K562 (cell line): ENCODE results near the gene CCDC178. TPM values are rescaled to one million over a fixed set of nuclear protein-coding genes. Genes with fewer than 3 reads are reported as not detected.

ENCODE experiments used
- KAT7 ChIP-seq: sonication (generic); formaldehyde crosslinking; IDR thresholded peaks from 2 replicates; pipeline ENCODE4 v1.8.0; 2022; ENCODE audit warnings: missing genetic modification reagents, mild to moderate bottlenecking, borderline replicate concordance
- KLF10 ChIP-seq: fragments of 250-450 bp; sonication (Bioruptor Pico); IDR thresholded peaks from 2 replicates; pipeline ENCODE4 v1.6.1; 2021; ENCODE audit warnings: matching md5 sums
- NFIX ChIP-seq: fragments of 250-450 bp; sonication (Bioruptor Pico); IDR thresholded peaks from 2 replicates; pipeline ENCODE4 v1.4.0; 2020; ENCODE audit warnings: low read depth, mild to moderate bottlenecking, moderate library complexity
- PKNOX1 ChIP-seq: fragments of 450-650 bp; IDR thresholded peaks from 2 replicates; pipeline ENCODE4 v1.6.1; 2016
- RBBP5 ChIP-seq: fragments of 200-600 bp; sonication (generic); IDR thresholded peaks from 2 replicates; pipeline ENCODE4 v1.6.1; 2012; ENCODE audit warnings: borderline replicate concordance, mild to moderate bottlenecking, low read length, control low read depth, inconsistent platforms; ENCODE audit not compliant: insufficient read depth, poor library complexity, severe bottlenecking
- STAT6 ChIP-seq: sonication (generic); formaldehyde crosslinking; IDR thresholded peaks from 2 replicates; pipeline ENCODE4 v1.8.1; 2023; ENCODE audit warnings: mild to moderate bottlenecking, missing genetic modification reagents
- XRCC4 ChIP-seq: IDR thresholded peaks from one replicate; pipeline ENCODE4 v1.6.1; 2011; ENCODE audit not compliant: insufficient read depth, insufficient read length; ENCODE audit errors: extremely low read depth
- ZNF146 ChIP-seq: IDR thresholded peaks from one replicate; pipeline ENCODE4 v1.6.1; 2018; ENCODE audit warnings: missing compliant biosample characterization; ENCODE audit not compliant: unreplicated experiment
- ZNF41 ChIP-seq: fragments of 250-450 bp; sonication (Bioruptor Pico); conservative IDR thresholded peaks from 2 replicates; pipeline ENCODE4 v1.4.0; 2020; ENCODE audit warnings: mild to moderate bottlenecking
- polyA plus RNA-seq, 8 experiments: library from polyadenylated mRNA; depleted of rRNA in 4 of 8; stranded (reverse) in 5 of 8; unstranded in 3 of 8; fragments of >200 nt; fragmentation: Nextera tagmentation in 2 of 8; fragmentation: Illumina TruSeq in 1 of 8; extraction: Ambion mirVana in 2 of 8; extraction: Trizol in 1 of 8; gene quantifications; 2 replicates each; pipeline versions ENCODE4 v1.2.1 to v1.2.3, GENCODE V29; 2011 to 2014; ENCODE audit warnings: inconsistent platforms in 1 of 8, missing spikeins in 1 of 8
- total RNA-seq, 7 experiments: library from RNA; depleted of rRNA in 6 of 7; stranded (reverse); fragments of >200 nt in 6 of 7; fragmentation: Illumina TruSeq in 2 of 7; extraction: Trizol in 2 of 7; gene quantifications; 2 replicates each; pipeline versions ENCODE4 v1.2.1 to v1.2.3, GENCODE V29; 2011 to 2021; ENCODE audit warnings: low replicate concordance in 1 of 7
- TF ChIP-seq, protein P1 (sequence below), 2 experiments: fragments of 450-650 bp in 1 of 2; IDR thresholded peaks; 2 replicates each; pipeline ENCODE4 v1.6.1; 2011 to 2017; ENCODE audit warnings: low read depth in 2 of 2, antibody characterized with exemption in 1 of 2, borderline replicate concordance in 1 of 2, low read length in 1 of 2, mild to moderate bottlenecking in 1 of 2, mixed read lengths in 1 of 2; ENCODE audit not compliant: control insufficient read depth in 1 of 2

Gene CCDC178
- total and polyA plus RNA-seq, 9 of the 15 experiments (the other 6 are each of a cell fraction or from before 2014, with no cell fraction given), result 0.12 to 0.47 (median 0.15) TPM; not detected in 6

DNA sequence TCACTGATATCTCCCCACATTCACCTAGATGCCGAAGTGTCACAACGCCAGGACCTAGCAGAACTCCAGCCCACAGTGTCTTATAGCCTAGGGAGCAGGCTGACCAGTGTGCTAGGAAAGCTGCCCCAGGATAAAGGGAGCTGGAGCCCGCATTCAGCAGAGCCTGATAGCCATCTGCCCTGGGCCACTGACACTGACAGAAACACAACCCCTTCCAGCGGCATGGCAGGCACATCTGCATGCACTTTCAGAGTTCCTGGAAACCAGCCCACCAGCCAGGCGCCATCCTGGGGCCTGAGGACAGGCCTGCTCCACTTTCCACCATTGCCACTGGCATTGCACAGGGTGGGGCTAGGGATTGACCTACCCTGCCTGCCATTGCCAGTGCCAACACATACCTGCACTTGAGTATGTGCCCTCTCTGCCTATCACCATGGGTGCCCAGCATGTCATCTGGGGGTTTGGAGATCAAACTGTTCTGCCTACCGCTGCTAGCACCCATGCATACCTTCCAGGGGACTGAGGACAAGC, 377.6 kb downstream of the CCDC178 start (continued):
- no peak for TF ChIP-seq ZNF41 (CRISPR knock-in tag)
- no peak for TF ChIP-seq PKNOX1
- TF ChIP-seq RBBP5, result no peak
- TF ChIP-seq STAT6 (CRISPR knock-in tag), result no peak
- no peak for TF ChIP-seq XRCC4
- no peak for TF ChIP-seq KAT7
- TF ChIP-seq ZNF146 (CRISPR knock-in tag), result no peak
- TF ChIP-seq NFIX (CRISPR knock-in tag), result no peak
- no peak for TF ChIP-seq KLF10 (CRISPR knock-in tag)
- TF ChIP-seq, protein P1, sequence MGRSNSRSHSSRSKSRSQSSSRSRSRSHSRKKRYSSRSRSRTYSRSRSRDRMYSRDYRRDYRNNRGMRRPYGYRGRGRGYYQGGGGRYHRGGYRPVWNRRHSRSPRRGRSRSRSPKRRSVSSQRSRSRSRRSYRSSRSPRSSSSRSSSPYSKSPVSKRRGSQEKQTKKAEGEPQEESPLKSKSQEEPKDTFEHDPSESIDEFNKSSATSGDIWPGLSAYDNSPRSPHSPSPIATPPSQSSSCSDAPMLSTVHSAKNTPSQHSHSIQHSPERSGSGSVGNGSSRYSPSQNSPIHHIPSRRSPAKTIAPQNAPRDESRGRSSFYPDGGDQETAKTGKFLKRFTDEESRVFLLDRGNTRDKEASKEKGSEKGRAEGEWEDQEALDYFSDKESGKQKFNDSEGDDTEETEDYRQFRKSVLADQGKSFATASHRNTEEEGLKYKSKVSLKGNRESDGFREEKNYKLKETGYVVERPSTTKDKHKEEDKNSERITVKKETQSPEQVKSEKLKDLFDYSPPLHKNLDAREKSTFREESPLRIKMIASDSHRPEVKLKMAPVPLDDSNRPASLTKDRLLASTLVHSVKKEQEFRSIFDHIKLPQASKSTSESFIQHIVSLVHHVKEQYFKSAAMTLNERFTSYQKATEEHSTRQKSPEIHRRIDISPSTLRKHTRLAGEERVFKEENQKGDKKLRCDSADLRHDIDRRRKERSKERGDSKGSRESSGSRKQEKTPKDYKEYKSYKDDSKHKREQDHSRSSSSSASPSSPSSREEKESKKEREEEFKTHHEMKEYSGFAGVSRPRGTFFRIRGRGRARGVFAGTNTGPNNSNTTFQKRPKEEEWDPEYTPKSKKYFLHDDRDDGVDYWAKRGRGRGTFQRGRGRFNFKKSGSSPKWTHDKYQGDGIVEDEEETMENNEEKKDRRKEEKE (IDR thresholded peaks at IDR 0.05; ENCODE audit: borderline replicate concordance in 1 of 2, control insufficient read depth in 1 of 2, low read depth in 2 of 2, low read length in 1 of 2), result no peak
